Prostate gland (tissue), 2 donors: ENCODE data around the gene LCMT2.

Experiments
- CTCF ChIP-seq, 4 experiments: fragments of 200-600 bp in 2 of 4; fragments of 450-650 bp in 2 of 4; sonication (generic) in 2 of 4; IDR thresholded peaks; 1 replicate in 3 of 4; 2 replicates in 1 of 4; pipeline ENCODE4 v1.5.1; 2016 to 2019; ENCODE audit warnings: antibody characterized with exemption in 4 of 4, mild to moderate bottlenecking in 2 of 4, moderate library complexity in 2 of 4
- POLR2A ChIP-seq: fragments of 450-650 bp; IDR thresholded peaks from one replicate; pipeline ENCODE4 v1.6.1; 2016; ENCODE audit warnings: antibody characterized with exemption, mild to moderate bottlenecking

- TF ChIP-seq CTCF (IDR thresholded peaks at IDR 0.05) = no peak
- no peak for TF ChIP-seq POLR2A
Observed at GRCh38 chr15:43314171-43314570, 16.2 kb downstream of the LCMT2 start.
